Central memory CD4-positive, alpha-beta T cell (primary cell): ENCODE results near the gene RTBDN.
"Not testable (repeated sequence)": the region's sequence is repeated elsewhere in the genome, so short reads cannot be mapped to it uniquely, and the experiment has no call there.

Source experiments
- DNase-seq: peaks from one replicate; pipeline ENCODE4 v3.0.0; 2022

RTBDN gene

GRCh38 chr19:12817810-12818209 is 16.6 kb downstream of the RTBDN start:
- DNase-seq = not testable (repeated sequence)

GRCh38 chr19:12817188-12817587 is 17.2 kb downstream of the RTBDN start:
- not testable (repeated sequence) for DNase-seq

GRCh38 chr19:12815088-12815487 is 19.3 kb downstream of the RTBDN start:
- DNase-seq = no peak

- peak; percentile 81 for DNase-seq
Measured at GRCh38 chr19:12806242-12807081, 27.9 kb downstream of the RTBDN start, which contains the start of gene RNASEH2A. TSS of gene RNASEH2A (plus strand) at chr19:12806584. CDS start at chr19:12806674, 90 bp downstream.

- DNase-seq = no peak
Measured at GRCh38 chr19:12804051-12804450, 30.3 kb downstream of the RTBDN start.

GRCh38 chr19:12802267-12803106 is 31.9 kb downstream of the RTBDN start:
- no peak for DNase-seq

GRCh38 chr19:12801466-12802266 is 32.7 kb downstream of the RTBDN start, which contains the start of the genes PRDX2 and THSD8:
TSS of gene PRDX2 (minus strand) at chr19:12801800. CDS start at chr19:12801261, 539 bp downstream.
TSS of gene THSD8 (plus strand) at chr19:12802069. CDS start at chr19:12802072, 3 bp downstream.
- peak; percentile 63 for DNase-seq

- DNase-seq = no peak
Measured at GRCh38 chr19:12800923-12801465, 33.4 kb downstream of the RTBDN start.

GRCh38 chr19:12800466-12800770 is 34.0 kb downstream of the RTBDN start:
- DNase-seq = no peak

- no peak for DNase-seq
Measured at GRCh38 chr19:12799742-12800465, 34.5 kb downstream of the RTBDN start.

- DNase-seq = not testable (repeated sequence)
Measured at GRCh38 chr19:12797607-12798006, 36.8 kb downstream of the RTBDN start.

GRCh38 chr19:12797141-12797587 is 37.2 kb downstream of the RTBDN start:
- DNase-seq = no peak

- peak; percentile 76 for DNase-seq
Measured at GRCh38 chr19:12796146-12797071, 38.0 kb downstream of the RTBDN start.

GRCh38 chr19:12794971-12795381 is 39.4 kb downstream of the RTBDN start:
- no peak for DNase-seq

GRCh38 chr19:12794196-12794941 is 40.0 kb downstream of the RTBDN start:
- peak; percentile 56 for DNase-seq

GRCh38 chr19:12793290-12794195 is 40.8 kb downstream of the RTBDN start:
- peak; percentile 96 for DNase-seq

GRCh38 chr19:12792853-12793289 is 41.5 kb downstream of the RTBDN start:
- DNase-seq = no peak
